ENCODE measurements around the gene GLTP.
"Not testable (repeated sequence)": the region's sequence is repeated elsewhere in the genome, so short reads cannot be mapped to it uniquely, and the experiment has no call there.

GLTP gene

DNA sequence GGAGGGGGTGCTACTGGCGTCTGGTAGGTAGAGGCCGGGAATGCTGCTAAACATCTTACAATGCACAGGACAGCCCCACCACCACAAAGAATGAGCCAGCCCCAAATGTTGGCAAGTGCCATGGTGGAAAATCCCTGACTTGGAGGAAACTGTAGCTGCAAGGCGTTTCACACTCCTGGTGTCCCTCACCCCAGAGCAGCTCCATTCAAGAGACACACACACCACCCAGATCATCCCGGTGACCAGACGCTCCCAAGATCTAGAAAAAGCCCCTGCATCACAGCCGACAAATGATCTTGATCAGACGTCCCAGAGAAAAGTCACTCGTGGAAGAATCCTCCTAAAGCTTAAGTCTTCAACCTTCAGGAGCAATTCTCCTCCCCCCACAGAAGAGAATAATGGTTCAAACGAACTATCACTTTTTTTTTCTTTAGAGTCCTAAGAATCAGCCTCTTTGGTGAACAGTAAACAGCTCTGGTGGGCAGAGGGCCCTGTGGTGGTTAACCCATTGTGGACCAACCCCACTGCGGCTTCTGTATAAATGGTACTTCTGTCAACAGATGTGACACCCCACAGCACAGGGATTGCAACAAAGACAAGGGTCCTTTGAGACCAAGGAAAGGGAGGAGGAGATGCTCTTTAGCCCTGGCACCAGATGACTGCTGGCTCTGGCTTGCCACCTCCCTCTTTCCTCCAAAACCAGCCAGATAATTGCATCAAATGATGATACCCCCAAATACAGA, 2.7 kb downstream of the GLTP start:
- DNase-seq (ENCODE audit: low read depth in 2 of 2): no peak

DNA sequence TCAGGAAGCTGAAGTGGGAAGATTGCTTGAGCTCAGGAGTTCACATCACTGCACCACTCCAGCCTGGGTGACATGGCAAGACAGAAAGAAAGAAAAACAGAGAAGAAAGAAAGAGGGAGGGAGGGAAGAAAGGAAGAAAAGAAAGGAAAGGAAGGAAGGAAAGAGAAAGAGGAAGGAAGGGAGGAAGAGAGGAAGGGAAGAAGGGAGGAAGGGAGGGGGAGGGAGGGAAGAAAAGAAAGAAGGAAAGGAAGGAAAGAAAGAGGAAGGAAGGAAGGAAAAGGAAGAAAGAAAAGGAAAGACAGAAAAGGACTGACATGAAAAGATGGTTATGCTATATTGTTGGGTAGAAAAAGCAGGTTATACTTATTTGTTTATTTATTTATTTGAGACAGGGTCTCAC, 3.9 kb downstream of the GLTP start:
- DNase-seq (ENCODE audit: low read depth in 2 of 2): no peak

DNA sequence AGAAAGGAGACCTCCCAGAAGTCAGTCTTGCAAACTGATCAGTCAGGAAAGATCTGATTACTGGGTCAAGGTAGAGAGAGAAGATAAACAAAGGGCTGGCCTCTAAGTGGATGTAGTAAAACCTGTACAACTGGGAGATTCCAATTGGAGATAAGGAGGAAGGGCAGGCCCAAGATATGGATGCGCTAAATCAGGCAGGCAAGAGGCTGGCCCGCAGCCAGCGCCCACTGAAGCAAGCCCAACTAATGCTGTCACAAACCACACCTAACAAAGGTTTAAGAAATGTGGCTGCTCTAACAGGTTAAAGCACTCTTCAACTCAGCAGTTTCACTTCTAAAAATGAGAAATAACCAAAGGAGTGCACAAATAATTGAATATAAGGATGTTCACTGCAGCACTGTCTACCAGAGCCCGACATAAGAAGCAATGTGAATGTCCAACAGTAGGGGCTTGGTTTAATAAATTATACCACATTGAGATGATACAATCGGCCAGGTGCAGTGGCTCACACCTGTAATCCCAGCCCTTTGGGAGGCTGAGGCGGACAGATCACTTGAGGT, 4.7 kb downstream of the GLTP start:
- no peak for DNase-seq (ENCODE audit: low read depth in 2 of 2)

DNA sequence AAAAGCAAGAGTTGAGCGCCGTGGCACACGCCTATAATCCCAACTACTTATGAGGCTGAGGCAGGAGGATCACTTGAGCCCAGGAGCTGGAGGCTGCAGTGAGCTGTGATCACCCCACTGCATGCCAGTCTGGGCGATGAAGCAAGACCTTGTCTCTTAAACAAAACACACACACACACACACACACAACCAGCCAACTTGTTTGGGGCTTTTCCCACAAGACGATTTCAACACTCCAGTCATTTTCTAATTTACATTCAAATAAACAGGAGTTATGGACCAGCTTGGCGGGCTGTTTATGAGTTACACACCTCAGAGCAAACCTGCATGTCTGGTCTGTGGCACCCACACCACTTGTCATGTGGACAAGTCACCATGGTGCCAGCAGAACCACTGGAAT, 6.7 kb downstream of the GLTP start:
- DNase-seq (ENCODE audit: low read depth in 2 of 2): no peak

DNA sequence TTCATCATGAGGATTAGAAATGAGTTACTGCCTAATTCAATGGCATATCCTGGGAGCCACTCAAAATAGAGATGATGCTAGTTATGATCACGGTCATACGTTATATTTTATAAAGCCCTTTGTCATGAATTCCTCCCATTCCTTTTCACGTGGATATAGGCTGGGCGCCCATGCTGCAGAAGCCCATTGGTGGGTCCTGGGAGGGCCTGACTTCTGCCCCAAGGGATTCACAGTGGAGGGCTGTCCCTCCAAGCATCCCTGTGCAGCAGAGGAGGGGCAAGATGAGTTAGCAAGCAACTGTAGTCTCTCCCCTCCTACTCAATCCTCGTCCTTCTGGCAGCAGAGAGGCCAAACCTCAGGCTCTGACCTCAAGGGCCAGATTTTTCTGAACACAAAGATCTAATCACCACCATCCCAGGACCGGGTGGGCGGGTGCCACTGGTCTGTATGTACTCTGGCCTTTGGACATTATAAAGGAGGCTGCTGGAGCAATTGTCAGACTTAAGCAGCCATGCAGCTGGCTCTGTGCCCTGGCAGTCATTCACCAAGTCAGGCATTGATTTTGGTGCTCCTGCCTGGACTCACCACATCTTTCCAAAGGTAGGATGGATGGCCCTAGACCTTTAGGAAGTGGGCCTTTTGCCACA, 8.6 kb downstream of the GLTP start:
- no peak for DNase-seq (ENCODE audit: low read depth in 2 of 2)

DNA sequence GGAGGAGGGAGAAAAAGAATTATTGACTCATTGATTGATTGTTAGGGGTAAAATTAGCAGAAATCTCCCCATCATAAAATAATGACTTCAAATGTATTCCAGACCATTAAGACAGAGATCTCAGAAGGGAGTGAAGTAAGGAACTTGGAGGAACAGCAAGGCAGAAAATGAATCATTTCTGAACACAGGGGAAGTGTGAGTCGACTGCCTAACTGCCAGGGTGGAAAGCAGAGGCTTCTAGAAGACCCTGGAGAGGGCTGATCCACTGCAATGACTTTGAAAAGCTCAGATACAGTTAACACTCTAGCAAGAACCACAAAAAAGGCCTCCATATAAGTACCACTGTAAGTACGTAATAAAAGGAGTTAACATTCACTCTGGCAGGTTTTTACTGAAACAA, 9.7 kb downstream of the GLTP start:
- no peak for DNase-seq (ENCODE audit: low read depth in 2 of 2)

DNA sequence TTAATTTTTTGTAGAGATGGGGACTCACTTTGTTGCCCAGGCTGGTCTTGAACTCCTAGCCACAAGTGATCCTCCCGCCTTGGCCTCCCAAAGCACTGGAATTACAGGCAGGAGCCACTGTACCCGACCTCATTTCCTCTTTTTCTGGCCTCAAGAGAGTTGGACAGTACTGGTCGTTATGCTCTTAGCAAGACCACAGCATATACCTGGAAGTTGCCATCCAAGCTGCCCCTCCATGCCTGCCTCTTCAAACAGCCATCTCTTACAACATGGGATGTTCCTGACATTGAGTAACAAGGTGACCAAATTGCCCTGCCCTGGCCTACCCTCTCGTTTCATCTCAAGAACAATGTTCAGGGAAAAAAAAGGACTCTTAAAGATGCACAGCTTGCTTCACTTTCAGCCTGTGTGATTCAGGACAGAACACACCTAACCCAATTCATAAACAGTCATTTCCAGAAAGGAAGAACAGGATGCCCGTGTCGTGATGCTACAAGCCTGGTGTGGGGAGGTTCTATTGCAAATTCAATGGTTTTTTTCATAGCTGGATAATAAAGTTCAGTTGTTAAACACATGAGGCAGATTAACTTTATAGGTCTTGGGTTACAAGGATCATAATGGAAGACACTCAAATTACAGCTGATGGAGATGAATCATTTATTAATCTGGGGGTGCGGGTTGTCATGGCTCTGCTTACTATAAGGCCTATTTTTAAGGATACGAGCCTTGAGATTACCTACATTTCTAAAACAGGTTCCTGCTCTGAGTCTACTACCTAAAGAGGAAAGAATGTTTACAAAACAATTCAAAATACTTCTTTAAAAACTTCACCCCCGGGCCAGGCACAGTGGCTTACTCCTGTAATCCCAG, 11.9 kb downstream of the GLTP start:
- DNase-seq (ENCODE audit: low read depth in 2 of 2): no peak

DNA sequence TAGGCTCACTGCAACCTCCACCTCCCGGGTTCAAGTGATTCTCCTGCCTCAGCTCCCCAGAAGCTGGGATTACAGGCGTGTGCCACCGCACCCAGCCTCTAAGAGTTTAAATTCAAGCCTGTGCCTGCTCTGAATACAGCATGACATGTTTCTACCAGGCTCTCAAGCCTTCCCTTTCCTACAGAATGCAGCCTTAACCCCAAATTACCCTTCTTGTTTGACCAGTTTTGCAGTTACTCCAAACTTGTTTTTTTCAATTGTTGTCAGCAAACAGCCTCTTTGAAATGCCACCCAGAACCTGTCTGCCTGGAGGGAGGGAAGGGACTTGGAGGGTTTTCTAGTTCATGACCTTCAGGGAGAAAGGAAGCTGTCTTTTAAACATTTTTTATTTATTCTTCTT, 15.4 kb downstream of the GLTP start:
- DNase-seq (ENCODE audit: low read depth in 2 of 2): no peak

DNA sequence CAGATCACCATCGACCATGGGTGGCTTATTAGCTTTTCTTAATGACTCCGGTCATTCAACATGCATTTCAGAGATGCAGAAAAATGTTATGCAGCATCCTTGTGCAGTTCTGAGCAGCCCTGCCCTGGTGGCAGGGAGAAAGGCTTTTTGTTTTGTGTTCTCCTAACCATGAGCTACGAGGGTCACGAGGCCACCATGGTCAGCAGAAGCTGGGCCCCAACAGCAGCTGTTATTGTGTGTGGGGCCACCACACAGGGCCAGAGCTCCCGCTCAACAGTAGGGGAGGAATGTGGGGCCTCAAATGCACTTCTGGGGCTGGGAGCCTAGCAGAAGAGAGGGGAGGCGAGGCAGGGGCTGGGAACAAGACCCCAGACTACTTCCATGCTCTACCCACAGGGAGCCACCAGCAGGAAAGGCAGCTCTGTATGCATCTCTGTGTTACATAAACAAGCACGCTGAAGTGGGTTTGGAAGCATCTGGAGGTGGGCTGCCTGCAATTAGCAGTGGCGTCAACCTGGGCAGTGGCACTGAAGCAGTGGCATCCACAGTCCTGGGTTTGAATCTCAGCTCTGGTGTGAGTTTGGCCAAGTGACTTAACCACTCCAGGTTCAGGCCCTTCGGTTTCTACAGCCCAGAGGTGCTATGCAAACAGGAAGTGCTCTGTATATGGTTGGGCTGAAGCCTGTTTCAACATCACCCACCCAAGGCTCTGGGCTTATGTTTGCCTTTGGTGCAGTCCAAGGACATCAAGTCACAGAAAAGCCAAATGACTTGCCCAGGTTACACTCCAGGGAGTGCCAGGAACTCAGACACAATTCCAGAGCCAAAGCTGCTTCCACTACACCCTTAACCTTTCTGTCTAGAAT, 16.3 kb downstream of the GLTP start:
- no peak for DNase-seq (ENCODE audit: low read depth in 2 of 2)

DNA sequence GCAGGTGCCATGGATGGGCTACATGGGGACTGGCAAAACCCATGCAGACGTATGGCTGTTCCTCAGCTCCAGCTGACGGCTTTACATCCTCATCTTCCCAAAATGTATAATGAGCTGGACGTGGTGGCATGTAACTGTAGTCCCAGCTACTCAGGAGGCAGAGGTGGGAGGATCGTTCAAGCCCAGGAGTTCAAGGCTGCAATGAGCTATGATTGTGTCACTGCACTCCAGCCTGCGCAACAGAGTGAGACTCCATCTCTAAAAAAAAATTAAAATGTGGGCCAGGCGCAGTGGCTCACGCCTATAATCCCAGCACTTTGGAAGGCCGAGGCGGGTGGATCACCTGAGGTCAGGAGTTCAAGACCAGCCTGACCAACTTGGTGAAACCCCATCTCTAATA, 17.9 kb downstream of the GLTP start:
- DNase-seq (ENCODE audit: low read depth in 2 of 2): not testable (repeated sequence)

DNA sequence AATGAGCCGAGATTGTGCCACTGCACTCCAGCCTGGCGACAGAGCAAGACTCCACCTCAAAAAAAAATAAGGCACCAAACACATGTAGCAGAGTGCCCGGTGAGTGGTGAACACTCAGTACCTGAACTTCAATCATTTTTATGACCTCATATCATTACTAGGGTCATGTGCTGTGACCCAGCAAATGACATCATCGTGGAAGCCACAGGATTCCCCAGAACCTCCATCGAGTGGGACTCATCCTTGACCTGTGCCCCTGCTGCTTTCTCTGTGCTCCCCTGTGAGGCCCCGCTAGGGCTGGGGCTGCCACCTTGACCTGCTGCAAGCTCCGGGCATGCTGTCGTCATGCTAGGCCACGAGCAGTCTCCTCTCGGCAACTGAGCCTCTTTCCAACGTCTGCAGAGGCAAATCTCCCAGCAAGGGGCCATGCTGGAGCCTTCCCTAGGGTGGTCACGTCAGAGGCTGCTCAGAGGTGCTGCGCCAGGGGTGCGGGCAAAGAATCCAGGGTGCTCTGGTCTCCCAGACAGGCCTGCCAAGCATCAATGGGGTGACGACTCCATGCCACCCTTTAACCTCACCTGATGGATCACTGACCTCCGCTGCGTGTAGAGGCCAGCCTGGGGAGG, 18.5 kb downstream of the GLTP start:
- DNase-seq (ENCODE audit: low read depth in 2 of 2): no peak

DNA sequence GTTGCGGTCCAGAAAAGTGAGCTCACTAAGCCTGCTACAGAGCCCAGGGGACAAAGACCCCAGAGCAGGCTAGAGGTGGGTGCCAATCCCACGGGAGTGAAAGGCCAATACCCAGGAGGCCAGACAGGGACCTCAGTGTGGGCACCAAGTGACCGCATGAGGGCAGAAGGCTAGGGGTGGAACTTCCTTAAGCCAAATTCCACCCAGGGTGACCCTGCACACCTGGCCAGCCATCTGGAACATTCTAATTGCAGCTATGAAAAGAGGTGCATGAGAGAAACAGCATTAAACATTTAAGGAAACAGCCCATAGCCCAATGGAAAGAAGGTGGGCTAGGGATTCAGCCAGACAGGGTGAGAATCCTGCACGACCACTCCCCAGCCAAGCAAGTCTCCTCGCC, 19.4 kb downstream of the GLTP start:
- DNase-seq (ENCODE audit: low read depth in 2 of 2): no peak

DNA sequence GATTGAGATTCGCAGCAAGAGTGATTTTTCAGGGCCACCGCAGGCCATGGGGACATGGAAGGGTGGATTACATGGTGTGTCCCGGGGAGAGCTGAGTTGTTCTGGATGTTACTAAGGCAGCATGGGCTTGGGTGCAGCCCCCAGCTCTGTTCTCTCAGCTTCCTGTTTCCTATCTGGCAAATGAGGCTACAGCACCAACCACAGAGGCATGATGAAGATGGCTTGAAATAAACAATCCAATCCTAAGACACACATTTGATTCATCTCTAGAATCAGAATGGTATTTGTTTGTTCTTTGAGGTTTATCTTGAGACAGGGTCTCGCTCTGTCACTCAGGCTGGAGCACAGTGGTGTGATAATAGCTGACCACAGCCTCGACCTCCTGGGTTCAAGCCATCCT, 21.6 kb downstream of the GLTP start:
- DNase-seq (ENCODE audit: low read depth in 2 of 2): no peak

DNA sequence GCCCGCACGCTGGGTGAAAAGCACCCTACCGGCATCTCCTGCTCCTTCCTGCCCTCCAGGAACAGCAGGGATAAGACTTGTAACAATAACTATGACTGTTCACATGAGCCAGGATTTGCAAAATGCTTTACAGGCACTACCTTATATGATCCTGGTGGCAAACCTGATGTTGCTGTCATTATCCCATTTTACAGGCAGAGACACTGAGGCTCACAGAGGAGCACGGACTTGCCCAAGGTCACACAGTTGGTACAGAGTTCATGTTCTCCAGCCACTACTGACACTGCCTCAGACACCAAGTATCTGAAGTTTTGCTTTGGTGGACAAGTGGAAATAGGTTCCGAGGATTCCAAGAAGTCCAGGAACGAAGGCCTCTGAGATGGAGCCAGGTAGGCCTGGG, 22.6 kb downstream of the GLTP start:
- no peak for DNase-seq (ENCODE audit: low read depth in 2 of 2)

DNA sequence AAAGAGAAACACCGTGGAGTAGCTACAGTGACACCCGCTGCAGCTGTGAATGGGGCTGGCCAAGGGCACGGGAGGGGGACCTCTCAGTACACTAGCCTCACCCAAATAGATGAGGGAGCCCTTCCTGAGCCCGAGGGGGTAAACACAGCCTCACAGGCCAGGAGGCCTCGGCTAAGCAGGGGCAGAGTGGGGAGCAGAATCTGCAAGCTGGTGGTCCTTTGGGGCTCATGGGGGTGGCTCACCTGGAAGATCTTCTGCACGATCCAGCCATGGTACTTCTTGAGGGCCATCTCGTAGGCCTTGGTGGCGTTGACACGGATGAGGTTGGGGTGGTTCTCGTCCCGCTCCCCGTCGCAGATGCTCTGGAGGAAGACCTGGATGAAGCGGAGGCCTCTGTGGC, 25.0 kb downstream of the GLTP start:
- no peak for DNase-seq (ENCODE audit: low read depth in 2 of 2)

DNA sequence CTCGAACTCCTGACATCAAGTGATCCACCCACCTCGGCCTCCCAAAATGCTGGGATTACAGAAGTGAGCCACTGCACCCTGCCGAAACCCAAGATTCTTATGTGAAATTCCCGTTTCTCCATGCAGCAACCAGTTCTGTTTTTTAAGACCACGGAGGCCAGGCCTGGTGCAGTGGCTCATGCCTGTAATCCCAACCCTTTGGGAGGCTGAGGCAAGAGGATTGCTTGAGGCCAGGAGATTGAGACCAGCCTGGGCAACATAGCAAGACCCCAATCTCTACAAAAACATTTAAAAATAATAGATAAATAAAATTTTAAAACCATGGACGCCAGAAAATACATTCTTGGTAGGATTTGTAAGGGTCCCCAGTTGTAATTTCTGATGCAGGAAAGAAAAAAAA, 29.8 kb downstream of the GLTP start:
- DNase-seq (ENCODE audit: low read depth in 2 of 2): not testable (repeated sequence)

DNA sequence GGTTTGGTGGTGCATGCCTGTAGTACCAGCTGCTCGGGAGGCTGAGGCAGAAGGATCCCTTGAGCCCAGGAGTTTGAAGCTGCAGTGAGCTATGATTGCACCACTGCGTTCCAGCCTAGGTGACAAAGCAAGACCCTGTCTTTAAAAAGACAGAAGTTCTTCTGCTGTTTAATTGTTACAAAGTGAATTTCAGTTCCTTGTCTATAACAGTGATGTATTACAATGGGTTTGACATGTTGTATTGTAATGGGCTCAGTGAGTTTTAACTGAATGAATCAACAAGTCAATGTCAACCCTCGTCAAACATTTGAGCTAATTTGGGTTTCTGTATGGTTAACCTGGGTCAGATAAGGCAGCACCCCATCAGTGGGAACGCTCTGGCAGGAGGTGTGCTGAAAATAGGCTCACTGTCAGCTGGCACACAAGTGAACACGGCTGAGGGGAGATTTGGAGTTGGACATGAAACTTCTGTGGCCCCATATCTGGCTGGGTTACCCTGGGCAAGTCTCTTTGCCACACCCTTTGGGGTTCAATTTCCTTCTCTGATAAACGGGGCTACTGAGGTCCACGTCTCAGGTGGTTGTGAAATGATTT, 33.1 kb downstream of the GLTP start:
- no peak for DNase-seq (ENCODE audit: low read depth in 2 of 2)

DNA sequence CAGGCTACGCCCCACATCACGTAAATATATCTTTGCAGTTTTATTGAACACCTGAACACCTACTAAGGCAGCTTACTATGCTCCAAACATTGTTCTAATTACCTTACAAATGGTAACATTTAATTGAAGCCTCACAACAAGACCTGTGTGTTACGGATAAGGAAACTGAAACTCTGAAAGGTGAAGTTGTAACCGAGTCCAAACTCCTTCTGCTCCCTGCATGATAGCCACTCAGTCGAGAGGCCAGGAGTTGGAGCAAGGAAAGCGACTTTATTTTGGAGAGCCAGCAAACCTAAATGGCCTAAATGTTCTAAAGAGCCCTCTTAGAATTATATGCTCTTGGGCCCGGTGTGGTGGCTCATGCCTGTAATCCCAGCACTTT, 34.5 kb downstream of the GLTP start:
- DNase-seq (ENCODE audit: low read depth in 2 of 2): no peak

DNA sequence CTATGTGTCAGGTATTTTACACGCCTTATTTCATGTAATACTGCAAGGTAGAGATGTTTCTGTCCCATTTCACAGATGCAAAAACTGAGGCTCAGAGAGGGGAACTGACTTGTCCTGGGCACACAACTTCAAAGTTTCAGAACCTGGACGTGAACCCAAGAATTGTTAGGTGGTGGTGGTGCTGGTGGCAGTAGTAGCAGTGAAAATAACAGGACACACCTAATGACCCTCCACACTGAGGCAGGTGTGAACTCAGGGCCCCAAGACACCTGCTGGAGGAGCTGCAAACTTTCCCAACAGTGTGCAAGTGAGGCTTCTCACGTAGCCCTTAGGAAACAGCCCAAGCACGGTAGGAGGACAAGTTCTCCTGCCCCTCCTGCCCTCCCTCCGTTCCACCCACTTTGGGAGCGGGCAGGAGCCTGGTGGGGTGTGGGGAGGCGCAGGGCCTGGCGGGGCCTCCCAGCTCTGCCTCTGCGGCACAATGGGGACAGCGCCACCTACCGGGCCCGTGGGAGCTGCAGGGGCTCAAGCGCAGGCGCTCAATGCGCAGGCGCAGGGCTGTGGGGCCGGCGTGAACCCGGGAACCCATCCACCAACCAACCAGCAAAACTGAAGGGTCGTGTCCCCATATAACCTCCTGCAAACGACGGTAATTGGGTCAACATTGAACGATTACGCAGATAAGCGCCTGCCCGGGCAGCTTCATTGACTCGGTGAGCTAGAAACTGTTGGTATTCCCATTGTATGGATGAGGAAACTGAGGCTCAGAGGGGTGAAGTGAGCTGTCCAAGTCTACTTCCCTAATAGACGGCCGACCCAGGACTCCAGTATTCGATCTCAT, 35.1 kb downstream of the GLTP start:
- DNase-seq (ENCODE audit: low read depth in 2 of 2): peak; percentile 85 to 91

DNA sequence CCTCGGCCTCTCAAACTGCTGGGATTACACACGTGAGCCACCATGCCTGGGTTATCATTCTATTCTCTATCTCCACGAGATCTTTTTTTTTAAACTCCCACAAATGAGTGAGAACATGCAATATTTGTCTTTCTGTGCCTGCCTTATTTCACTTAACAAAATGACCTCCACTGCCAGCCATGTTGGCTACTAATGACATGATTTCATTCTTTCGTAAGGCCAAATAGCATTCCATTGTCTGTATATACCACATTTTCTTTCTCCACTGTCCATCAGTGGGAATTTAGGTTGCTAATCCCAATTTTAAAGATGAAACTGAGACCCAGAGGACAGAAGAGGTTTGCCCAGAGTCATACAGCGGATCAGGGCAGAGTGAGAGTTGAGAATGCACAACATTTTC, 36.2 kb downstream of the GLTP start:
- no peak for DNase-seq (ENCODE audit: low read depth in 2 of 2)

Data from stimulated activated CD4-positive, alpha-beta T cell treated with anti-CD3 and anti-CD28 coated beads, Interleukin-1b, Interleukin-23, amount 100 ng/mL, for 4 hours (primary cell).